Rectal smooth muscle tissue (tissue), 1 donor: ENCODE measurements around the gene CFAP90.

Experiments
- H3K27ac ChIP-seq: one replicate; pipeline ENCODE4 v1.7.0; 2013; ENCODE audit warnings: low read depth, low read length, inconsistent platforms
- H3K27me3 ChIP-seq: one replicate; pipeline ENCODE4 v1.7.0; 2013; ENCODE audit warnings: low read length; ENCODE audit not compliant: control insufficient read depth, insufficient read depth
- H3K36me3 ChIP-seq: one replicate; pipeline ENCODE4 v1.7.0; 2013; ENCODE audit warnings: low read length; ENCODE audit not compliant: control insufficient read depth, insufficient read depth
- H3K4me1 ChIP-seq: one replicate; pipeline ENCODE4 v1.7.0; 2013; ENCODE audit warnings: low read length; ENCODE audit not compliant: control insufficient read depth, insufficient read depth
- H3K4me3 ChIP-seq: one replicate; pipeline ENCODE4 v1.7.0; 2013; ENCODE audit warnings: low read length
- H3K9ac ChIP-seq: one replicate; pipeline ENCODE4 v1.7.0; 2013; ENCODE audit warnings: low read length

CFAP90 gene, protein sequence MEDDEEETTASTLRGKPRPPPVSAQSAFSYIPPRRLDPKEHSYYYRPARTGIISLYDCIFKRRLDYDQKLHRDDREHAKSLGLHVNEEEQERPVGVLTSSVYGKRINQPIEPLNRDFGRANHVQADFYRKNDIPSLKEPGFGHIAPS

DNA sequence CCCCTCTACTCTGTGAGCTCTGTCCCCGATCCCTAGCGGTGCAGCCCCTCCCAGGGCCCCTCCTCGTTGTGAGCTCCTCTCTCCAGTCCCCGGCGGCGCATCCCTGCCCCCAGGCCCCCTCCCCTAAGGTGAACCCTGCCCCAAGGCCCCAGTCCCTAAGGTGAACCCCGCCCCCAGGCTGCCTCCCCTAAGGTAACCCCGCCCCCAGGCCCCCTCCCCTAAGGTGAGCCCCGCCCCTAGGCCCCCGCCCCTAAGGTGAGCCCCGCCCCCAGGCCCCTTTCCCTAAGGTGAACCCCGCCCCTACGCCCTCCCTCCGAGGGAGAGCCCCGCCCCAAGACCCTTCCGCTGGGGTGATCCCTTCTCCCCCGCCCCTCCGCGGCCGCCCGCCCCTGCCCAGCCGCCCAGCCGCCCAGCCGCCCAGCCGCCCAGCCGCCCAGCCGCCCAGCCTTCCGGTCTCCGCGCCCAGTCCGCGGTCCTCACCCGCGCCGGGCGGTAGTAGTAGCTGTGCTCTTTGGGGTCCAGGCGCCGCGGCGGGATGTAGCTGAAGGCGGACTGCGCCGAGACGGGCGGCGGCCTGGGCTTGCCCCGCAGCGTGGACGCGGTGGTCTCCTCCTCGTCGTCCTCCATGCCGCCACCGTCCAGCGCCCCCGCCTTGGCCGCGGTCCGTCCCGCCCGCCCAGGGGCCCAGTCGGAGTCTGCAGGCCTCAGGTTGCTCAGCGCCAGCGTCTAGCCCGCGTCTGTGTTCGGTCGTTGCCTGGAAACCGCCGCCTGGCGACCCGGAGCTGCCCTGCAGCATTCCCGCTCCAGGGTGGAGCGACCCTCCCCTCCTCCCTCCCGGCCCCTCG, at the start of gene CFAP90:
CFAP90 (minus strand) TSS at position 739 of the 845 bp plus-strand sequence; CDS start at position 627, 112 bp downstream.
- Histone ChIP-seq H3K27ac (no peak within 1 kb of the TSS), H3K4me1 (no peaks in the 10 kb centered on the region), H3K9ac (no peak within 1 kb of the TSS), H3K4me3 (peak within 1 kb of the TSS; percentile 60), H3K36me3 (no peaks in the 10 kb centered on the region), H3K27me3 (peaks cover 13% of the 10 kb centered on the region)

DNA sequence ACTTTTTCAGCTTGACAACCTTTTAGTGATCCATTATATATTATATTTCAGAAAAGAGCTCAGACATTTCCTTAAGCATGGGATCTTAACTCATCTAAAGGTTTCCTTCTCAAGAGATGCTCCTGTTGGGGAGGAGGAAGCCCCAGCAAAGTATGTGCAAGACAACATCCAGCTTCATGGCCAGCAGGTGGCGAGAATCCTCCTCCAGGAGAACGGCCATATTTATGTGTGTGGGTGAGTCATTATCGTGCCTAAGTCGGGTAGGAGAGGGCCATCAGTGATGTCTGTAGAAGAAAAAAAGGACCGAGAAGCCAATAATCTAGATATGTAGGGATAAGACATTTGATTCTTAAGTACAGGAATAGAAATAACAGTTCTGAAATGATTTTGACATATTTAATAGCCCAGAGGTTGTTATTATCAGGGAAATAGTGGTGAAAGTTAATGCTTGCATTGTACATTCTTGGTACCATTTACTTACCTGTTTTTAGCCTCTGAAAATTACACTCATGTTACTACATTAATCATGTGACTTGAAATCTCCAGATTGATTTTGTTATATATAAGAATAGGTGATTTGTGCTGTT, 46.2 kb upstream of the CFAP90 start:
- H3K27ac ChIP-seq = no peak overlapping the region
- H3K4me3 ChIP-seq = no peak overlapping the region
- H3K4me1 ChIP-seq = no peaks in the 10 kb centered on the region
- no peak overlapping the region for H3K9ac ChIP-seq
- H3K27me3 ChIP-seq = no peaks in the 10 kb centered on the region
- H3K36me3 ChIP-seq = peaks cover 21% of the 10 kb centered on the region

DNA sequence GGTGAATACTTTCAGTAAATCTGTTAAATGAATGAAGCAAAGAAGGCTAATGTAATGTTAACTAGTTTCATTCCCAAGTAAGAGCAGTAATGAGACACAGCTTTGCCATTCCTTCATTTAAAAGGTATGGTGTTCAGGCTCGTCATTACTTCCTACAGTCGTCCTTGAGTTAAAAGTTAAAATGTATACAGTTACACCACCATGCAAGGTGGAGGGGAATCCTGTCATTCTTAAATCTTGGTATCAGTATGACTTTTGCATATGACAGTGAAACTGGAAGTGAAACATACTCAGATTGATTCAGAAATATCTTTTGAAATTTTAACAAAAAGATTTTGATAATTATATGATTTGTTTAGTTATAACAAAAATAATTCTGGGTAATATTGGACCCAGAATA, 43.9 kb upstream of the CFAP90 start:
- Histone ChIP-seq H3K4me3 (no peak overlapping the region), H3K36me3 (peaks cover 18% of the 10 kb centered on the region)

DNA sequence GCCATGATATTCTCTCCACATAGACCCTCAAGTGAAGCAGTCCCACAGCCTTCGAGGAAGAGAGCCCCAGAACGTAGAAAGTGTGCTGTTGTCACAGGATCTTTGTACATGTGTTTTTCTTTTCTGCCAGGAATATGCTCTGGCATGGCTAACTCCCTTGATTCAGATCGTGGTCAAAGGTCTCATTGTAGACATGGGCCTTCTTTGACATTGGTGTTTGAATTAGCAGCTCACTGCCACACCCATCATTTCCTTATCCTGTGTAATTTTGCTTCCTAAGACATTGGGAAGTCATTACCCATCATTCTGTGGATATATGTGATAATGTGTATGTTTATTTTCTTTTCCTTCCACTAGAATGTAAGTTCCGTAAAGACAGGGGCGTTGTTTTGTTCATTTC, 43.5 kb upstream of the CFAP90 start:
- H3K27me3 ChIP-seq = no peaks in the 10 kb centered on the region
- no peaks in the 10 kb centered on the region for H3K4me1 ChIP-seq
- no peak overlapping the region for H3K27ac ChIP-seq
- no peak overlapping the region for H3K9ac ChIP-seq
- H3K4me3 ChIP-seq = no peak overlapping the region
- H3K36me3 ChIP-seq = peaks cover 18% of the 10 kb centered on the region

More for the DNA sequence above, 43.9 kb upstream of the CFAP90 start:
- H3K27me3 ChIP-seq = no peaks in the 10 kb centered on the region
- H3K27ac ChIP-seq = no peak overlapping the region
- no peaks in the 10 kb centered on the region for H3K4me1 ChIP-seq
- H3K9ac ChIP-seq = no peak overlapping the region

DNA sequence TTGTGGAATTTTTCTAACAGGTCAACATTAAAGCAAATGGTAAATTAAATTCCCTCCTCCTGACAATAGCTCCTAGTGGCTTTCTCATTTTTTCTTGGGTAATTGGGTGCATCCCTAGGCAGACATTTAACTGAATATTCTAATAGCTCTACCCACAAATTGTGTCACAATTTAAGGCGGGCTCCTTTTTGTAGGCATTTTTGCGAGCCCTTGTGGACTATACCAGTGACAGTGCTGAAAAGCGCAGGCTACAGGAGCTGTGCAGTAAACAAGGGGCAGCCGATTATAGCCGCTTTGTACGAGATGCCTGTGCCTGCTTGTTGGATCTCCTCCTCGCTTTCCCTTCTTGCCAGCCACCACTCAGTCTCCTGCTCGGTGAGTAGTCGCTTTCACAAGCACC, 38.0 kb upstream of the CFAP90 start:
- Histone ChIP-seq H3K4me1 (no peaks in the 10 kb centered on the region), H3K9ac (no peak overlapping the region), H3K36me3 (peaks cover 10% of the 10 kb centered on the region), H3K27ac (no peak overlapping the region), H3K4me3 (no peak overlapping the region), H3K27me3 (no peaks in the 10 kb centered on the region)

DNA sequence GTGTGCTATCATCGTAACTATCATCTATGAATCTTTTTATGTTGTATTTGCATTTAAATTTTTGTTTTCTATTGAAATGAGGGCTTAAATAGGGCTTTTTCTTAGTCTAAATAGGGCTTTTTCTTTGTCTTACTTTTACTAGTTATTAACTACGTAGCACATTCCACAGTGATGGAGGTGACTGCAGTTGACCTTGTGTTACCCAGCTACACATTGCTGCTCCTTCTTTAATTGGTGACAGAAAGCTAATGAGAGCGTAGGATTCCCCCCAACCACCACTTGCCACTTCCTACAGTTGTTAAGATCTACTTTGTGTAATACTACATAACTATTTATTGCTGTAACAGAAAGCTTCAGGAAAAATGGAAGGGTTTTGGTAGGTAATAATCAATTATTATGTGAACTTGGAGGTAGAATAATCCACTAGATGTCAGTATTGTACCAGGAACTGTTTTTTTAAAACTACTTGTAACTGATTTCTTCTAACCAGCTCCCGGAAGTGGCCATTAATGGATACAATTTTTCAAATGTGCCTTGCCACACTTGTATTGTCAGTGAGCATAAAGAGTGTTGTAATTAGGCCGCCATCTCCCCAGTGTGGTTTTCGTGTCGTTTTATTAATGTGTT, 36.0 kb upstream of the CFAP90 start:
- H3K36me3 ChIP-seq = peaks cover 17% of the 10 kb centered on the region

DNA sequence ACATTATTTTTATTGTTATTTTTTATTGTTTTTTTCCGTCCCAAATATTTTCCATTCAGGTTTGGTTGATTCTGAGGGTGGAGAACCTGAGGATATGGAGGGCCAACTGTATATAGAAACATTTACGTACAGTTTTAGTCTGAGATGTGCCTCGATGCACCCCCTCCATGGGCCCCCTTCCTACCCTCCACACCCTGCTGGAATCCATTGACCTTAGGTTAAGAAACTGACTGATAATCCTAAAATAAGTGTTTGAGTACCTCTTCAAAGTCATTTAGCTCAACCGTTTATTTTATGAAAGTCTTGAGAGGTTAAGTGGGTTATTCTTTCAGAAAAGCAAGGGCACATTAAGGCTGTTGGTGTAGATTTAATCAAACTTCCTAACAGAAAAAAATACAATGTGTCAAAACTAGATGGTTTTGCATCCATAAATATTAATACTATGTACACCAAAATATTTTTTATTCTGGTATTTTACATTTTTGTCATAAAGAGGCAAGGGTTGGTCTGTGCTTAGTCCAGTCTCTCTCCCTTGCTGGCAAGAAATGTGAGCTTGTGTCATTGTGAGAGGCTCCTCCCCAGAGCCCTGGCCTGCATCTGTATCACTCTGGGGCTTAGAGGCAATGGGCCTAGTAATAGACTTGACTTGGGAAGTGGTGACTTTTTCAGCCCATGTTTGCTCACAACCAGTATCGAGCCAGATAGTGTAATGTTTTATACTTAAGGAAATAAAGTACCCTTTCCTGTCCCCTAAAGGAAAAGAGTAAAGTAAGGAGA, 33.7 kb upstream of the CFAP90 start:
- H3K36me3 ChIP-seq = peaks cover 28% of the 10 kb centered on the region

More for the DNA sequence above, 36.0 kb upstream of the CFAP90 start:
- Histone ChIP-seq H3K4me1 (no peaks in the 10 kb centered on the region), H3K4me3 (no peak overlapping the region), H3K27me3 (no peaks in the 10 kb centered on the region), H3K9ac (no peak overlapping the region), H3K27ac (no peak overlapping the region)

DNA sequence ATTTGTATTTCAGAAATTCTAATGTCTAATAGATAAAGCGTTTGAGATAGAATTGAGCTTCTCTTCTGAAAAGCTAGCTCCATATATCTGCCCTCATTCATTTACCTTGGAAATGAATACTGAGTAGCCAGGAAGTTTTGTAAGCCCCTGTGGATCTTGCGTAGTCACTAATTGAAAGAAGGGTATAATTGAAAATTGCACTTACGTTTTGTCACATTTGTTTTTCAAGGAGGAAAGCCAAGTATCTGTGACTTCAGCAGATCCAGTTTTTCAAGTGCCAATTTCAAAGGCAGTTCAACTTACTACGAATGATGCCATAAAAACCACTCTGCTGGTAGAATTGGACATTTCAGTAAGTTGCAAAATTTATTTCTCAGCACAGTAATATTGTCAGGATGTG, 32.0 kb upstream of the CFAP90 start:
- H3K27me3 ChIP-seq = no peaks in the 10 kb centered on the region
- no peaks in the 10 kb centered on the region for H3K4me1 ChIP-seq
- H3K9ac ChIP-seq = no peak overlapping the region
- no peak overlapping the region for H3K4me3 ChIP-seq
- H3K36me3 ChIP-seq = peaks cover 27% of the 10 kb centered on the region
- no peak overlapping the region for H3K27ac ChIP-seq

More for the DNA sequence above, 33.7 kb upstream of the CFAP90 start:
- Histone ChIP-seq H3K27me3 (no peaks in the 10 kb centered on the region), H3K4me1 (no peaks in the 10 kb centered on the region), H3K27ac (no peak overlapping the region), H3K9ac (no peak overlapping the region), H3K4me3 (no peak overlapping the region)

DNA sequence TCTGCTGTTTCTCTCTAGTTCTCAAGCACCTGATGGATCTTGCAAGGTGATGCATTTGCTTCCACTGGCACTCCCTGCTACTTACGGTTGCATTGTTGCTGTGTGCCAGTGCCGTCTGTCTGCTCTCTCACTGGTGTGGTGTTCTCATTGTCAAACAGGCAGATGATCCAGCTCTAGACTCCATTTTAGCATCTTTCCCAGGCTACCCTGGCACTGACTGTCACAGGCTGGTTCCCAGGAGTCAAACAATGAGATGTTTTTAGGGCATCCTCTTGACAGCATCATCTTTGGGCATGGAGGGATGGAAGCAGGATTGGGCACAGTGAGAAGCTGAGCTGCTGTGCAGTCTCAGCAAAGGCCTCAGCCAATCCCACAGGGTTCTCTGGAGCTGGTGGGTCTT, 30.9 kb upstream of the CFAP90 start:
- Histone ChIP-seq H3K9ac (no peak overlapping the region), H3K4me3 (no peak overlapping the region), H3K36me3 (peaks cover 27% of the 10 kb centered on the region), H3K4me1 (no peaks in the 10 kb centered on the region), H3K27me3 (no peaks in the 10 kb centered on the region), H3K27ac (no peak overlapping the region)

DNA sequence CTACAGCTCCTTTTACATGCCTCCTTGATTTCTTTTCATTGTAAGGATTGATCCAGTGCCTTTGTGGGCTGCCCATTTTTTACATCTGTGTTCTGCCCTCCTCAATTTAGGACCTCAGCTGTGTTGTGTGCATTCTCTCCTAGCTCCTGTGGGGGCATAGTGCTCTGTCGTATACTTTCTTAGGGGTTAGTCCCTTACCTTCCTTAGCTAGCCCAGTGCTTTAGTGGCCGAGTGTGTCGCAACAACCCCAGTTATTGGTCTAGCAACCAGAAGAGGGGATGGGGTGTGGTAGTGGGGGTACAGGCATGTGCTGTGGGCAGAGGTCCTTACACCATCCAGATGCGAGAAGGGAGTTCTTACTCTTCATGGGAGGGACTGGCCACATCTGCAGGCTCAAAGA, 30.2 kb upstream of the CFAP90 start:
- no peaks in the 10 kb centered on the region for H3K27me3 ChIP-seq
- H3K36me3 ChIP-seq = peaks cover 27% of the 10 kb centered on the region
- H3K27ac ChIP-seq = no peak overlapping the region
- no peaks in the 10 kb centered on the region for H3K4me1 ChIP-seq
- no peak overlapping the region for H3K9ac ChIP-seq
- no peak overlapping the region for H3K4me3 ChIP-seq

DNA sequence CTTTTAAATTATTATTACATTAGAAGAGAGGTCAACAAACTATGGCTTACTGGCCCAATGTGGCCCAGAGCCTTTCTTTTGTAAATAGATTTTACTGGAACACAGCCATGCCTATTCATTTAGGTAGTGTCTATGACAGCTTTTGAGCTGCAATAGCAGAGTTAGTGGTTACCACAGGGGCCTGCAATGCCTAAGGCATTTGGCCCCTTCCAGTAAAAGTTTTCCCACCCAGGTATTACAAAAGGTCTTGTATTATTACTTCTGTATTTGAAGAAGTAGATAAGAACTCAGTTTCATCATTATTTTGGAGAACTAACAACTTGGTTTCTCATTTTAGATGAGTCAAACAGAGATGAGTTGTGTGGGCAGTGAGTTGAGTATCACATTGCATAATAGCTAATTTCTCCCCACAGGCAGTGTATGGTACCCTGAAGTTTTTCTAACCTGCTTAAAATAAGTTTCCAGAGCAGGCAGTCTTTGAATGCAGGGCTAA, 27.5 kb upstream of the CFAP90 start:
- no peak overlapping the region for H3K27ac ChIP-seq
- H3K27me3 ChIP-seq = no peaks in the 10 kb centered on the region
- no peak overlapping the region for H3K4me3 ChIP-seq
- no peaks in the 10 kb centered on the region for H3K4me1 ChIP-seq
- no peak overlapping the region for H3K9ac ChIP-seq
- peaks cover 24% of the 10 kb centered on the region for H3K36me3 ChIP-seq

DNA sequence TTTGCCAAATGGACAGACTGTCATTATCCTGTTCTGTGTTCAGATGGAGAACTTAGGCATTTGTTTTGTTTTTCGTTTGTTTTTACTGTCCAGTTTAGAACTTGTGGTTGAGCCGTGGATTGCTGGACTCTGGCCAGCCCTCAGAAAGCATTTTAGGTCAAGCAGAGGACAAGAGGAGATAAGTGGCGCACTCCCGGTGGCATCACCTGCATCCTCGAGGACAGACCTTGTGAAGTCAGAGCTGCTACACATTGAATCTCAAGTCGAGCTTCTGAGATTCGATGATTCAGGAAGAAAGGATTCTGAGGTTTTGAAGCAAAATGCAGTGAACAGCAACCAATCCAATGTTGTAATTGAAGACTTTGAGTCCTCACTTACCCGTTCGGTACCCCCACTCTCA, 26.9 kb upstream of the CFAP90 start:
- H3K4me1 ChIP-seq = no peaks in the 10 kb centered on the region
- H3K36me3 ChIP-seq = peaks cover 21% of the 10 kb centered on the region
- no peak overlapping the region for H3K27ac ChIP-seq
- no peak overlapping the region for H3K4me3 ChIP-seq
- H3K9ac ChIP-seq = no peak overlapping the region
- no peaks in the 10 kb centered on the region for H3K27me3 ChIP-seq
